GM10266 (cell line): Measurements from ENCODE around the gene ALKBH6.

Source experiments
- DNase-seq: peaks from one replicate; pipeline ENCODE4 v3.0.0; 2012; ENCODE audit errors: extremely low spot score
- CTCF ChIP-seq: IDR thresholded peaks from 2 replicates; pipeline ENCODE4 v1.5.1; 2012; ENCODE audit warnings: mild to moderate bottlenecking, low read depth; ENCODE audit not compliant: control insufficient read depth, insufficient read depth; ENCODE audit errors: missing control alignments

The ALKBH6 gene

DNA sequence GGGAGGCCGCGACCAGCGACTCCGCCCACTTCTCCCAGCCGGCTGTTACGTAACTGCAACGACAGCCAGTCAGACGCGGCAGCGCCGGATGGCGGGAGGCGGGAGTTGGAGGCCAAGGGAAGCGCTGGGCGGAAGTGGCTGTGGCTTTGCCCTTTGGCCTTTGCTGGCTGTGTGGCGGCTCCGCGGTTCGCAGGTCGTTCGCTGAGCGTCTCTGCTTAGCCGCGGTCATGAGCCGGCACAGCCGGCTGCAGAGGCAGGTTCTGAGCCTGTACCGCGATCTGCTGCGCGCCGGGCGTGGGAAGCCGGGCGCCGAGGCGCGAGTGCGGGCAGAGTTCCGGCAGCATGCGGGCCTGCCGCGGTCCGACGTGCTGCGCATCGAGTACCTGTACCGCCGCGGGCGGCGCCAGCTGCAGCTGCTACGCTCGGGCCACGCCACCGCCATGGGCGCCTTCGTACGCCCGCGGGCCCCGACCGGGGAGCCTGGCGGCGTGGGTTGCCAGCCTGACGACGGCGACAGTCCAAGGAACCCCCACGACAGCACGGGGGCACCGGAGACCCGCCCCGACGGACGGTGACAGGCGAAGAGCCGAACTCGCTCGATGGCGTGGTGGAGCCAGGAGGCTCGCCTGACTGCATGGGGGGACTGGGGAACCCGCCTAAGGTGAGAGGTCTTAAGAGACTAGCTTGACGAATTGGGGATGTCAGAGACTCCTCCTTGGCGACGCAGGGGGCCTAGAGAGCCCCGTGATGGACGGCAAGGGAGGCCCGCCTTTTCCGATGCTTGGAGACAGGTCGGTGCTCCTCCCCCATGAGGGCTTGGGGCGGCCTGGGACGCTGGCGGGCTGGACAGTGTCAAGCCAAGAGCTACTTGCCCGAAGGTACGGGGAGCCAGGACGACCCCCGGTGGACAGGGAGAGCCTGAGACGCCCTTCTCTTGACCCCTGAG, 18.7 kb downstream of the ALKBH6 start, which contains the start of gene SDHAF1:
Gene SDHAF1, plus strand, starts transcription at position 141 of the 946 bp plus-strand sequence. Its CDS starts 87 bp downstream, at position 228.
- TF ChIP-seq CTCF, result no peak
- DNase-seq, result peak; percentile 99

DNA sequence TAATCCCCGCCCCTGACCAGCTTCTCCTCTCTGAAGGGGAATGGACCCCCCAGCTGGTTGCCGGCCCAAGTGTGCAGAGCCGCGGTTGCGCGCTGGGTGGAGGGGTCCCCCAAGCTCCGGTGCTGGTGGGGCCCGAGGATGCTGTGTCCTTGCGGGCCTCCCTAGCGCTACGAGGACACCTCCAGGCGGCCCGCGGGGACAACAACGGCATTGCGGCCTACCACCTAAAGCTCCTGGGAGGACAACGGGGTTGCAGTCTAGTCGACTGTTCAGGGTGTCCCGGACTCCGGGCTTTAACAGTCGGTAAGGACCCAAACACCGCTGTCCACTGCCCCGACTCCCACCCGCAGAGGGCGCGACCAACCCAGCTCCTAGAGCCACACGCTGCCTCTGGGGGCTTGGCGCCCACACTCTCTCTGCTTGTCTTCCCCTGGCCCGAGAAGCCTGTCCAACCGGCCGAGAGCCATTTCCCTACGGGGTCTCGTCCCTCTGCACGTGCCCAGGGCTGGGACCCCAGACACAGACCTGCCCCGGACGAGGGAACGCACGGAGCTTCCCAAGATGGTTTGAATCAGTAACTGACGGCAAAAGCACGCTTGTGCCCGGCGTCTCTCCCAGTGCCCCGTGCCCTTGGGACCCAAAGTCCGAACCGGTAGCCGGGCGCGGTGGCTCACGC, 20.0 kb downstream of the ALKBH6 start:
- TF ChIP-seq CTCF, result peak; percentile 34
- peak; percentile 74 for DNase-seq

- peak; percentile 62 for DNase-seq
- TF ChIP-seq CTCF, result no peak
These were observed 20.9 kb downstream of the ALKBH6 start for GRCh38 chr19:35992907-35993765.

DNA sequence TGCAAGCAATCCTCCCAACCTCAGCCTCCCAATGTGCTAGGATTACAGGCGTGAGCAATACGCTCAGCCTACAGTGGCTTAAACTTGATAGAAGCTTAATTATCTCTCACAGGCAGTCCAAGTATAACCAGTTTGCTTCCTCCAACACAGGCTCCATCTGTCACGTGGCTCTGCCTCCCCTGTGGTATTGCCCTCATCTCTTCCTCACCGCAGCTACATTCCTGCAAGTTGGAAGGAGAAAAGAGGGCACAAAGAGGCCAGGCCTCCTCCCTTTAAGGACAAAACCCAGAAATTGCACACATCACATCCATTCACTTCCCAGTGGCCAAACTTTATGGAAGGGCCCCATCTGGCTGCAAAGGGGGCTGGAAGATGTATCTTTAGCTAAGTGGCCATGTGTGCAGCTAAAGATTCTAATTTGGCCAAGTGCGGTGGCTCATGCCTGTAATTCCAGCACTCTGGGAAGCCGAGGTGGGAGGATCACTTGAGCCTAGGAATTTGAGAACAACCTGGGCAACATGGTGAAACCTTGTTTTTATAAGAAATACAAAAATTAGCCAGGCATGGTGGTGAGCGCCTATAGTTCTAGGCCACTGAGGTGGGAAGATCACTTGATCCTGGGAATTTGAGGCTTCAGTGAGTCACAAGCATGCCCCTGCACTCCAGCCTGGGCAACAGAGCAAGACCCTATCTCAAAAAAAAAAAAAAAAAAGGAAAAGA, 22.1 kb downstream of the ALKBH6 start:
- DNase-seq, result no peak
- no peak for TF ChIP-seq CTCF

GRCh38 chr19:35990771-35991730, 23.0 kb downstream of the ALKBH6 start:
- no peak for TF ChIP-seq CTCF
- no peak for DNase-seq
